Loucy (cell line): ENCODE measurements around the gene SNUPN.

ENCODE experiments used
- H2AFZ ChIP-seq: fragments of 200-600 bp; sonication (generic); 2 replicates; pipeline ENCODE4 v1.6.0; 2016; ENCODE audit warnings: antibody characterized with exemption, mild to moderate bottlenecking, low read length, moderate library complexity
- H3F3A ChIP-seq: fragments of 200-600 bp; 2 replicates; pipeline ENCODE4 v1.6.0; 2016; ENCODE audit warnings: antibody characterized with exemption, low read depth, mild to moderate bottlenecking
- H3K27me3 ChIP-seq: fragments of 200-600 bp; sonication (generic); 2 replicates; pipeline ENCODE4 v1.6.1; 2014; ENCODE audit warnings: low read length, mild to moderate bottlenecking; ENCODE audit not compliant: insufficient read depth, poor library complexity, severe bottlenecking
- H3K36me3 ChIP-seq: fragments of 200-600 bp; sonication (generic); 2 replicates; pipeline ENCODE4 v1.6.1; 2016; ENCODE audit warnings: low read length; ENCODE audit not compliant: insufficient read depth
- H3K4me1 ChIP-seq: fragments of 200-600 bp; sonication (generic); 2 replicates; pipeline ENCODE4 v1.5.1; 2014; ENCODE audit warnings: low read length, mild to moderate bottlenecking; ENCODE audit not compliant: insufficient read depth, poor library complexity, severe bottlenecking
- H3K4me2 ChIP-seq: fragments of 200-600 bp; sonication (generic); 2 replicates; pipeline ENCODE4 v1.6.0; 2014; ENCODE audit warnings: antibody characterized with exemption, low read length, low read depth, mild to moderate bottlenecking; ENCODE audit not compliant: poor library complexity, severe bottlenecking
- H3K4me3 ChIP-seq: fragments of 200-600 bp; sonication (generic); 2 replicates; pipeline ENCODE4 v1.5.1; 2014; ENCODE audit warnings: low read length, mild to moderate bottlenecking, mixed read lengths; ENCODE audit not compliant: poor library complexity, severe bottlenecking
- H3K79me2 ChIP-seq: fragments of 200-600 bp; sonication (generic); 2 replicates; pipeline ENCODE4 v1.6.1; 2014; ENCODE audit warnings: low read length; ENCODE audit not compliant: insufficient read depth
- H3K9ac ChIP-seq: fragments of 200-600 bp; sonication (generic); 2 replicates; pipeline ENCODE4 v1.6.0; 2014; ENCODE audit warnings: mild to moderate bottlenecking, low read depth, low read length, moderate library complexity; ENCODE audit not compliant: poor library complexity, severe bottlenecking
- H3K9me2 ChIP-seq: fragments of 200-600 bp; sonication (generic); replicated peaks from 2 replicates; pipeline ENCODE4 v1.6.1; 2016; ENCODE audit warnings: low read depth, low read length, mixed read lengths
- H3K9me3 ChIP-seq: fragments of 200-600 bp; sonication (generic); 2 replicates; pipeline ENCODE4 v1.6.1; 2014; ENCODE audit warnings: mild to moderate bottlenecking, antibody characterized with exemption, low read length, low read depth; ENCODE audit not compliant: insufficient read depth
- H4K20me1 ChIP-seq: fragments of 200-600 bp; sonication (generic); 2 replicates; pipeline ENCODE4 v1.6.0; 2014; ENCODE audit warnings: antibody characterized with exemption, low read length, mild to moderate bottlenecking; ENCODE audit not compliant: insufficient read depth, poor library complexity, severe bottlenecking
- CTCF ChIP-seq: fragments of 200-600 bp; sonication (generic); conservative IDR thresholded peaks from 2 replicates; pipeline ENCODE4 v1.5.1; 2014; ENCODE audit warnings: mild to moderate bottlenecking, antibody characterized with exemption, low read length
- EZH2phosphoT487 ChIP-seq: fragments of 200-600 bp; IDR thresholded peaks from 2 replicates; pipeline ENCODE4 v1.6.1; 2018; ENCODE audit warnings: antibody characterized with exemption, mild to moderate bottlenecking, moderate library complexity, borderline replicate concordance

SNUPN gene

GRCh38 chr15:75662823-75663519 is 37.4 kb upstream of the SNUPN start:
- Histone ChIP-seq H3K4me1 (no peaks in the 10 kb centered on the region), H3K9me2 (no peaks in the 10 kb centered on the region), H3K36me3 (no peaks in the 10 kb centered on the region), H4K20me1 (no peaks in the 10 kb centered on the region), H3F3A (no peaks in the 10 kb centered on the region), H3K4me3 (no peak overlapping the region), H3K79me2 (no peaks in the 10 kb centered on the region), H2AFZ (no peak overlapping the region), H3K27me3 (no peaks in the 10 kb centered on the region), H3K9me3 (no peaks in the 10 kb centered on the region), H3K4me2 (no peak overlapping the region), H3K9ac (no peak overlapping the region)
- TF ChIP-seq CTCF (no peak), EZH2phosphoT487 (no peak)

GRCh38 chr15:75661756-75662140 is 36.2 kb upstream of the SNUPN start:
- H3K79me2 ChIP-seq: no peaks in the 10 kb centered on the region
- no peaks in the 10 kb centered on the region for H3K9me3 ChIP-seq
- H4K20me1 ChIP-seq: no peaks in the 10 kb centered on the region
- H3F3A ChIP-seq: no peaks in the 10 kb centered on the region
- no peak overlapping the region for H3K9ac ChIP-seq
- no peak overlapping the region for H3K4me2 ChIP-seq
- H2AFZ ChIP-seq: no peak overlapping the region
- TF ChIP-seq EZH2phosphoT487 (no peak), CTCF (no peak)
- H3K4me1 ChIP-seq: no peaks in the 10 kb centered on the region
- H3K27me3 ChIP-seq: no peaks in the 10 kb centered on the region
- H3K36me3 ChIP-seq: no peaks in the 10 kb centered on the region
- no peaks in the 10 kb centered on the region for H3K9me2 ChIP-seq
- H3K4me3 ChIP-seq: no peak overlapping the region

- Histone ChIP-seq H3F3A (no peaks in the 10 kb centered on the region), H2AFZ (no peak overlapping the region), H3K36me3 (no peaks in the 10 kb centered on the region), H3K9me3 (no peaks in the 10 kb centered on the region), H3K27me3 (no peaks in the 10 kb centered on the region), H3K4me2 (no peak overlapping the region), H3K4me1 (no peaks in the 10 kb centered on the region), H3K4me3 (no peak overlapping the region), H3K79me2 (no peaks in the 10 kb centered on the region), H4K20me1 (no peaks in the 10 kb centered on the region), H3K9me2 (no peaks in the 10 kb centered on the region), H3K9ac (no peak overlapping the region)
- TF ChIP-seq CTCF (no peak), EZH2phosphoT487 (no peak)
Measured at GRCh38 chr15:75661100-75661755, 35.7 kb upstream of the SNUPN start.
